Hippocampal formation (tissue), 2 donors: Measurements from ENCODE around the gene KRT82.

Experiments used
- DNase-seq, 2 donors: peaks; one replicate each; lab custom pipeline; 2025; lab: John Stamatoyannopoulos, UW

The KRT82 gene

DNA sequence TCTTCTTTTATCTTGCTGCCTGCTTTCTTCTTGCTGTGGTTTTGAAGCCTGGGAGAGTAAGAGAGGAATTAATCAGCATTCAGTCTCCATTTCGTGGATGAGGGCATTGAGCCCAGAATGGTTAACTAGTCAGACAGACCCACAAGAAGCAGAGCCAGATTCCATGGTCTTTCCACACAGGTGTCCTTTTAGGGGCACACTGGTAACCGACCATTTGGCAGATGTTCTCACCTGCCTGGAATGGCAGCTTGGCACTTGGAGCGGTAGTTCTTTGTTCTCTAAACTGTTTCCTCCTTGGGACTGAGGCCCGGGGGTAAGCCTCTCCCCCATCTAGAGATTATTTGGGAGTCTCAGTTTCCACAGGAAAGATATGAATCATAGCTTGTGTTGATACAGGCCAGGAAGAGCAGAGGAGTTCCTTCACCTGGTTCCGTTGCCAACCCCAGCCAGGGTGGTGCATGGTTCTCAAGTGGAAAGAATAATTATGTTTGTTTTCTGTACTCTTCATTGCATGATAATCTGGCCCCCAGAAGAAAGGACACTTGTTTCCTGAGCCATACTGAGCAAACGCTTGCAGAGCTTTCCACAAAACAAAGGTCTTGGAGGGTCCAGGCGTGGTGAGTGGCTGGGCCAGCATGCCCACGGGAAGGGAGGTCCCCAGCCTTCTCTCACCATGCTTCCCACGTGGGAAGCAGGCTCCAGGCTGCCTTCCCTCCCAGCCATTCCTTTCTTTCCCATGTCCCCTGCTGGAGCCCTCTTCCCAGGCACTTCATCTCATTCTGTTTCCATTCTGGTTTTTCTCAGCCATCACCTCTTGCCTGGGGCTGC is 30.1 kb upstream of the KRT82 start:
- no peak for DNase-seq

DNA sequence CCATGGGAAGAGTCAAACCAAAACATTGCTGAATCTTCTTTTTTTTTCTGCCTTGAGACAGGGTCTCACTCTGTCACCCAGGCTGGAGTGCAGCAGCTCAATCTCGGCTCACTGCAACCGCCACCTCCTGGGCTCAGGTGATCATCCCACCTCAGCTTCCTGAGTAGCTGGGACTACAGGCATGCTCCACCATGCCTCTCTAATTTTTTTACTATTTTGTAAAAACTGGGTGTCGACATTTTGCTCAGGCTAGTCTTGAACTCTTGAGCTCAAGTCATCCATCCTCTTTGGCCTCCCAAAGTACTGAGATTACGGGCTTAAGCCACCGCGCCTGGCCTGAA is 29.5 kb upstream of the KRT82 start:
- no peak for DNase-seq

DNA sequence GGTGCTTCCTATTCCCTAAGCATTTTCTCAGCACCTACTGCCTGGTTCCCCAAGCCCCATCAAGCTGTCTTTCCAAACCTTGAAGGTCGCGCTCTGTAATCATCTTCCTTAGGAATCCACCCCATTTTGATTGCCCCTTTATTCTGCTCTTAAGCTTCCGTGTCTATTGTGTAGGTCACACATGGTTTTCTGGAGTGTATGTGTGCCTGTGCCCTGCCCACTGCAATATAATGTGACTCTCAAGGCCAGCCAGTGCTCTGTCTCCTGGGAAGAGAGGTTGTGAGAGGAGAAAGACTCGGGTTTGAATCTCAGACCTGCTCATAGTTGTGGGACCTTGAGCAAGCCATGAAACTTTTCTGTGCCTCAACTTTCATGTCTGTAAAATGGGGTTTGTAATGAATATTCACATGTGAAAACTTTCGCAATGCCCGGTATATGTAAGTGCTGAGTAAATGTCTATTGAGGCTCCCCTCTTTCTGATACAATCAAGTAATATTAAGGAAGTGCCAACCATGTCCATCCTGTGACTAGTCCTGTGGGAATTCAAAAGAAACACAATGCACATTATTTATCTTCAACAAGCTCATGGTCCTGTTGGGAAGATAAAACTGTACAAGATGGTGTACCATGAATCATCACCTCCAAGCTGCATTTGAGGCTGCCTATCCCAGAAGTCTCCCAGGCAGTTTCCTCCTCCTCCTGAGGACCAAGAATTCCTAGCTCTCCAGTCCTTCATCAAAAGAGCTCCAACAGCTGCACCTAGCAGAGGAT is 28.8 kb upstream of the KRT82 start:
- DNase-seq = no peak

- DNase-seq = no peak
These were observed 28.1 kb upstream of the KRT82 start, which contains the start of gene KRT75 for GRCh38 chr12:52434081-52434733. KRT75 (minus strand) TSS chr12:52434371; CDS start chr12:52434304, 67 bp downstream.

DNA sequence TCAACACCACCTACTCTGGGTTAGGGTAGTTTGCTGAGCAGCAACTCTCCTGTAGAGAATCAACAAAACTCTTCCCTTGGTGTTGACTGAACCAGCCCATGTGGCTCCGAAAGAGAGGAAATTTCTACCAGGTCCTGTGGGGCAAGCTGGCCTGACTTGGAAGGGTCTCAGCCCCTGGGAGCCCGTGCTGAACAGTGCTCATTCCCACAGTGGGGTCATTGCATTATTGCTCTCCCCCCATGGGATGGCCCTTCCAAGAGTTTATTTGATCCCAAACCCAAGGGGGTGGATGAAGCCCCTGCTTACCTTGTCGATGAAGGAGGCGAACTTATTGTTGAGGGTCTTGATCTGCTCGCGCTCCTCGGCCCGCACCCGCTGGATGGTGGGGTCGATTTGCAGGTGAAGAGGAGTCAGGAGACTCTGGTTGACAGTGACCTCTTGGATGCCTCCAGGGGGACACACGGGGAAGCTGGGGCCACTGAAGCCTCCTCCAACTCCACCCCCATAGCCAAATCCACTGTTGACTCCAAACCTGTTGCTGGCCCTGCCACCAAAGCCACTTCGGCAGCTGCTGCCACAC is 27.5 kb upstream of the KRT82 start:
- no peak for DNase-seq

DNA sequence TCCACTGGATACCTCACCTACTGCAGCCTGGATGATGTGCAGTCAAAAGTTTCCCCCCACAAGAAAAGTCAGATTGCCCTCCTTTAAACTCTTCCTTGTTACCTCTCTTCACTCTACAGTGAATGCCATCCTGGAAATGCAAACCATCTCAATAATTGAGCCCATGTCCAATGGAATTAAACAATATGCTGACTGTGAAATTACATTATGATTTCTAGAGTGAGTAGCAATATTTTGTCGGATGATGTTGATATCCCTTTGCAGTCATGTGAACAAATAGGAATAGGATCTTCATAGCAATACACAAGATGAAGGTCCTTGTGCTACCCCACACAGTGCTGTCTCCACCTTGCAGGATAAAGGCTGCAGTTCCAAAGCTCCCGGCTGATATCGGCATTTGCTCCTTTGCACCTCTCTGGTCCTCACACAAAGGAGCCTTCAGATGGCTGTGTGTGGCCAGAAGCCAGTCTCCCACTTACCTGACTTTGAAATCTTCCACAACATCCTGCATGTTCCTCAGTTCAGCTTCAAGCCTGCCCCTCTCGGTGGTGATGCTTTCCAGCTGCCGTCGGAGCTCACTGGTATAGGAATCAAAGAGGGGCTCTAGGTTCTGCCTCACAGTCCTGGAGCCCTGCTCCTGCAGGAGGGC is 26.5 kb upstream of the KRT82 start:
- no peak for DNase-seq

GRCh38 chr12:52428121-52428520 is 22.0 kb upstream of the KRT82 start:
- no peak for DNase-seq

- no peak for DNase-seq
These were observed 20.9 kb upstream of the KRT82 start for GRCh38 chr12:52427083-52427482.

GRCh38 chr12:52426034-52426433 is 19.9 kb upstream of the KRT82 start:
- DNase-seq = no peak

DNA sequence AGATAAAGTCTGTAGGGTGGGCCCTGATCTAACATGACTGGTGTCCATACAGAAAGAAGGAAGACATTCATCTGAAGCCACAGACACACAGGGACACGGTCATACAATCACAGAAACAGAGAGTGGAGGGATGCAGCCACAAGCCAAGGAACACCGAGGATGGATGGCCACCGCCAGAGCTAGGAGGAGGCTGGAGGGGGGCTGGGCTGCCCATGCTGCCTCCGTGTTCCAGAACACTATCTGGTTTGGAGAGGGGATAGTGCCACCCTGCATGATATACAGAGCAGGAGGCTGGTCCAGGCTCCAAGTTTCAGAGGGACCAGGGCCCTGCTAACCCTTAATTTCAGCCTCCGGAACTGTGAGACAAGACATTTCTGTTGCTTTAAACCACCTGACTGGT is 19.3 kb upstream of the KRT82 start:
- no peak for DNase-seq

DNA sequence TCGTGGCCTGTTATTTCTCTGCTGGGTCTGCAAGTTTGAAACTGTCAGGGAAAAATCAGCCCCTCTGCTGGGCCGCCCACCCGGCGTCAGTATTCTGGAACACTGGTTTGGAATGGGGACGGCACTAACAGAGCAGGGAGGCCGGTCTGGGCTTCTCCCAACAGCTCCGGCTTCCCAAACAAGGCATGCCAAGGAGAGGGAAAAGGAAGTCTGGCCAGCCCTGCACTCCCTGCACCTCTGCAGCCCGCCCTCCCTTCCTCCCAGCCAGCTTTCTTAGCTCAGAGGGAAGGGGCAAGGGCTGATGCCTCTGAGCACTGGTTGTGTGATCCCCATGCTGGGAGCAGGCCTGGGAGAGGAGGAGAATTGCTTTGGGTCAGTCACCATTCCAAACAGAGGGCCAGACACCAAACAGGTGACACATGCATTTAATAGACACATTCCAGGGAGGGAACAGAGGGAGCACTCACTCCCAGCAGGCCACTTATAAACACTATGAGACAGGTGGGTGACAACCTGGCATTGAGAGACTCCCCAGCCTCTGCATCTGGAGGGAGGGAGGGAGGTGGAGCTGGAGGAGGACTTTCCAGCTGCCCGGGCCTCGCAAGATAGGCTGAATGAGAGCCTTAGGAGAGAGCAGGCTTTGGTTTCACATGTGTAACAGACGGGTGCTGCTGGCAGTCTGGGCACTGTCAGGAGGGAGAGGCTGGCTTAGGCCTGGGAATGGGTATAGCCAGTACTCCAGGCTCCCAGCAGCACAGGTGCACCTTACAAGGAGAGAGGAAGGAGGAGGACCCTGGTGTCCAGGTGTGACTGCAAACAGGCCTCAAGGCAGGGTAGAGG is 17.7 kb upstream of the KRT82 start:
- no peak for DNase-seq

- no peak for DNase-seq
These were observed 16.9 kb upstream of the KRT82 start for GRCh38 chr12:52423035-52423434.

DNA sequence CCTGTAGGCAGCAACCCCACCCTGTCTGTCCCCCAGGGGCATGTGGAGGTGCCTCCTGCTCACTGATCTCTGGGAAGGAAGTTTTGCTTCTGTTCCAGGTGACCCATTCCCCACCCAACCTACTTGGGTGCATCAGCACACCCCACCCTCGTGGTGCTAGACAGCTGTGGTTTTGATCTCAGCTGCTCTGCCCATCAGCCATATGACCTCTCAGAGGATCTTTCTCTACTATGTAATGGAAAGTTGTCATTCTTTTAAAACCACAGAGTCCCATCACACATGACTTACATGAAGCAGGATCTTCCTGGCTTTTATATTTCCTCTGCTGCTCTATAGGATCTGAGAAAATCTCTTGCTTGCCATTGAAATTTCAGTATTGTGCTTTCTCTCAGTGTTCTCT is 13.5 kb upstream of the KRT82 start:
- DNase-seq = no peak

- no peak for DNase-seq
These were observed 12.5 kb upstream of the KRT82 start for GRCh38 chr12:52418576-52419110.

GRCh38 chr12:52417740-52418139 is 11.6 kb upstream of the KRT82 start:
- DNase-seq = no peak

GRCh38 chr12:52416795-52417194 is 10.7 kb upstream of the KRT82 start:
- no peak for DNase-seq

- DNase-seq = no peak
These were observed 10.0 kb upstream of the KRT82 start for GRCh38 chr12:52415870-52416750.

DNA sequence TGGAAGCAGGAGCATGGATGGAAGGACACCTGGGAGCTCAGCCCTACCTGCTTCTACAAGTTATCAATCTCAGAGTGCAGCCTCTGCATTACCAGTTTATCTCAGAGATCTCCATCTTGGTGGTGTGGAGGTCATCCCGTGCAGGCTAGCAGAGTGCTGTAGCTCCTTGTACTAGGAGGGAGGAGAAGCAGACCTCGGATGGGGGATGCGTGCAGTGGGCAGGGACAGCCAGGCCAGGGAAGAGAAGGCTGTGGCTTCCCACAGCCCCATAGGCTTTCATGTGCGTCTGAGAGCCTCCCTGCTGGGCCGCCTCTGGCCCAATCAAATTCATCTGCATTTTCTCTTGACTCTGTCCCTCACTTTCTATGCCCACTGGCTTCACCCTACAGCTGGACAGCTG is 8.8 kb upstream of the KRT82 start:
- DNase-seq = no peak

DNA sequence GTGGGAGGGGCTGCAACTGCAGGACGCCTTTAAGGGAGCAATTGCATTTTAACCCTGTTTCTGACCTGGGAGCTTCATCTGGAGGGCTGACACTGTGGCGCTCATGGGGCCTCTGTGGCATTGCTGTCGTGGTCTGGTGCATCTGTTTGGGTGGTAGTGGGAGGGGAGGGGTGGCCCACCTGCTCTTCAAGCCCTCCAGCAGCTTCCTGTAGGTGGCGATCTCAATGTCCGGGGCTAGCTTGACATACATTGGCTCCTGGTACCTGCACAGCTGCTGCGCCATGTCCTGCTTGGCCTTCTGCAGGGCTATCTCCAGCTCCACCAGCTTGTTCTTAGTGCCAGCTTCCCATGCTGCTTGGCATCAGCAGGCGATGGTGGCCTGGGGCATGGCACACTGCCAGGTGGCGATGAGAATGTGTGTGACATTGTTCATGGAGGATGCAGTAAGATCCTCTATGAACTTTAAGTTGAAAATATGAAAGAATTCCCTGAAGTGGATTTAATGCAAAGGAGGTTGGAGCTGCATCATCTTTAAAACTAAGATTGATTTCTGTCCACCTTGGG is 7.7 kb upstream of the KRT82 start:
- DNase-seq = no peak
